Neural crest cell (in vitro differentiated cells): ENCODE results near the gene KRT23. TPM values are rescaled to one million over a fixed set of nuclear protein-coding genes. Genes with fewer than 3 reads are reported as not detected.
"Not testable (repeated sequence)": the region's sequence is repeated elsewhere in the genome, so short reads cannot be mapped to it uniquely, and the experiment has no call there.

Experiments
- DNase-seq: peaks from one replicate; pipeline ENCODE4 v3.0.0; 2021; ENCODE audit warnings: low read depth, mixed read lengths, low spot score
- H3K27ac Mint-ChIP-seq: one replicate; pipeline ENCODE4 v1.8.0; 2021; ENCODE audit warnings: mild to moderate bottlenecking, mixed read lengths; ENCODE audit not compliant: unreplicated experiment
- H3K27me3 Mint-ChIP-seq: 2 replicates; pipeline ENCODE4 v1.8.0; 2021; ENCODE audit warnings: low read depth, mild to moderate bottlenecking, mixed read lengths
- H3K36me3 Mint-ChIP-seq: 2 replicates; pipeline ENCODE4 v1.8.0; 2021; ENCODE audit warnings: low read depth, mild to moderate bottlenecking, mixed read lengths
- H3K4me1 Mint-ChIP-seq: 2 replicates; pipeline ENCODE4 v1.8.0; 2021; ENCODE audit warnings: mixed read lengths
- H3K4me3 Mint-ChIP-seq: one replicate; pipeline ENCODE4 v1.8.0; 2021; ENCODE audit warnings: mild to moderate bottlenecking, mixed read lengths
- H3K9me3 Mint-ChIP-seq: 2 replicates; pipeline ENCODE4 v1.8.0; 2021; ENCODE audit warnings: mixed read lengths
- CTCF ChIP-seq: fragments of 200-600 bp; sonication (generic); conservative IDR thresholded peaks from 2 replicates; pipeline ENCODE4 v1.5.0; 2021; ENCODE audit warnings: antibody characterized with exemption, mild to moderate bottlenecking
- total RNA-seq: library from RNA; stranded (reverse); gene quantifications from 2 replicates; pipeline ENCODE4 v1.2.1, GENCODE V29; 2021

The KRT23 gene
- total RNA-seq, 1 donor from 2014 or later = not detected

DNA sequence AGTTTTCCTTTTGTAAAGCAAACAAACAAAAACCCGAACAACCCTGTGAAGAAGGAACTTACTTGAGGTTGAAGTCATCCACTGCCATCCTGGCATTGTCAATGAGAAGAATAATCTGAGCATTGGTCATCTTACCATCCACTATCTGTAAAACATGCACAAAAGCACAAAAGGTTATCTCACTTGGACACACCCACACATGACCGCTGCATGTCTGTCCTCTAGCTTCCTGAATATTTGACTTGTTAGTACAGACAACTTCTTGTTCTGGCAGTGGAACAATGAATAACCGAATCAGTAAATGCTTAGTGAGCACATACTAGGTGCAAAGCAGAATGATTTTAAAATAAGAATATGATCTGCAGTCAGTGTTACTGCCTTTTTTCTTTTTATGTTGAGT lies 6.1 kb downstream of the KRT23 start:
- Mint-ChIP-seq H3K27me3 (peaks cover under 1% of the 10 kb centered on the region), H3K9me3 (peaks cover 2% of the 10 kb centered on the region), H3K4me3 (no peak overlapping the region), H3K4me1 (peaks cover 28% of the 10 kb centered on the region), H3K27ac (no peak overlapping the region), H3K36me3 (no peaks in the 10 kb centered on the region)
- no peak for TF ChIP-seq CTCF
- DNase-seq = no peak

- Mint-ChIP-seq H3K4me3 (no peak overlapping the region), H3K36me3 (no peaks in the 10 kb centered on the region), H3K27me3 (peaks cover 3% of the 10 kb centered on the region), H3K27ac (no peak overlapping the region), H3K9me3 (peaks cover 2% of the 10 kb centered on the region), H3K4me1 (peaks cover 14% of the 10 kb centered on the region)
- no peak for TF ChIP-seq CTCF
- no peak for DNase-seq
Observed at GRCh38 chr17:40926341-40926740, 11.1 kb downstream of the KRT23 start.

- Mint-ChIP-seq H3K9me3 (no peaks in the 10 kb centered on the region), H3K27ac (peak overlapping the region; percentile 61), H3K27me3 (peaks cover 3% of the 10 kb centered on the region), H3K4me3 (no peak overlapping the region), H3K4me1 (peaks cover 13% of the 10 kb centered on the region), H3K36me3 (no peaks in the 10 kb centered on the region)
- DNase-seq = no peak
- TF ChIP-seq CTCF = no peak
Observed at GRCh38 chr17:40922239-40922638, 15.2 kb downstream of the KRT23 start.

DNA sequence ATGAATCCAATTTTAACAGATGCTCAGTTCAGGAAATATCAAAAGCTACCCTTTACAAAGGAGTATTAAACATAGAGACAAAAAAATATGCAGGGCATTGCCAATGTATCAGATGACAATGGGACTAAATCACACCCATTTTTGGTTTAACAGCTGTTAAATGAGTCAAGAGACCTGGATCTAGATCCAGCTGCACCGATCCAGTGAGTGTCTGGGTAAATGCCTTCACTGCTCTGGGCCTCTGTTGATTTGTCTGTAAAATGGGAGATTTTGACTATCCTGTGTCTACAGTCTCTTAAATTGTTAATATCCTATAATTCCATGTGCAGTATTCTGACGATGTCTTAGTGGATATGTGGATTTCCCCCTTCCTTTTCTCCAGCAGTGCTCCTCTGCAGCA lies 16.4 kb downstream of the KRT23 start:
- H3K27me3 Mint-ChIP-seq = no peaks in the 10 kb centered on the region
- no peak for TF ChIP-seq CTCF
- H3K4me3 Mint-ChIP-seq = no peak overlapping the region

DNA sequence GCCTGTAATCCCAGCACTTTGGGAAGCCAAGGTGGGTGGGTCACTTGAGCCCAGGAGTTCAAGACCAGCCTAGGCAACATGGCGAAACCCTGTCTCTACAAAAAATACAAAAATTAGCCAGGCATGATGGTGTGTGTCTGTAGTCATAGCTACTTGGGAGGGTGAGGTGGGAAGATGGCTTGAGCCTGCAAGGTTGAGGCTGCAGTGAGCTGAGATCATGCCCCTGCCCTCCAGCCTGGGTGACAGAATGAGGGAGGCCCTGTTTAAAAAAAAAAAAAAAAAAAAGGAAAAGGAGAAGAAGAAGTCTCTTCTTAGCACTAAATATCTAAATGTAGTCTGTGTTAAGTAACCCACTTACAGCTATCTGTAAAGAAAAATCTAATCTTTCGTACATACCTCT lies 20.3 kb downstream of the KRT23 start:
- not testable (repeated sequence) for H3K9me3 Mint-ChIP-seq, H3K27me3 Mint-ChIP-seq, H3K4me1 Mint-ChIP-seq, H3K4me3 Mint-ChIP-seq, H3K36me3 Mint-ChIP-seq, H3K27ac Mint-ChIP-seq, DNase-seq

More for the DNA sequence above, 16.4 kb downstream of the KRT23 start:
- no peak for DNase-seq
- Mint-ChIP-seq H3K27ac (no peak overlapping the region), H3K36me3 (no peaks in the 10 kb centered on the region), H3K9me3 (no peaks in the 10 kb centered on the region), H3K4me1 (peaks cover 7% of the 10 kb centered on the region)

GRCh38 chr17:40916366-40916765 lies 21.1 kb downstream of the KRT23 start:
- Mint-ChIP-seq H3K4me1 (no peaks in the 10 kb centered on the region), H3K27ac (no peak overlapping the region), H3K9me3 (no peaks in the 10 kb centered on the region), H3K4me3 (no peak overlapping the region), H3K27me3 (no peaks in the 10 kb centered on the region), H3K36me3 (no peaks in the 10 kb centered on the region)
- no peak for TF ChIP-seq CTCF
- DNase-seq = no peak
